Endothelial cell (in vitro differentiated cells): ENCODE results near the gene TRIO. TPM values are rescaled to one million over a fixed set of nuclear protein-coding genes. Genes with fewer than 3 reads are reported as not detected.
"Not testable (repeated sequence)": the region's sequence is repeated elsewhere in the genome, so short reads cannot be mapped to it uniquely, and the experiment has no call there.

Experiments
- DNase-seq: peaks from one replicate; pipeline ENCODE4 v3.0.0; 2021; ENCODE audit warnings: low spot score
- H3K27ac Mint-ChIP-seq: one replicate; pipeline ENCODE4 v1.8.0; 2021; ENCODE audit warnings: mixed read lengths, inconsistent platforms; ENCODE audit not compliant: unreplicated experiment
- H3K27me3 Mint-ChIP-seq: one replicate; pipeline ENCODE4 v1.8.0; 2021; ENCODE audit warnings: mild to moderate bottlenecking, moderate library complexity, mixed read lengths, inconsistent platforms; ENCODE audit not compliant: unreplicated experiment
- H3K36me3 Mint-ChIP-seq: one replicate; pipeline ENCODE4 v1.8.0; 2021; ENCODE audit warnings: mild to moderate bottlenecking, low read depth, mixed read lengths, inconsistent platforms; ENCODE audit not compliant: unreplicated experiment
- H3K4me1 Mint-ChIP-seq: one replicate; pipeline ENCODE4 v1.8.0; 2021; ENCODE audit warnings: mild to moderate bottlenecking, mixed read lengths, inconsistent platforms; ENCODE audit not compliant: unreplicated experiment
- H3K4me3 Mint-ChIP-seq: one replicate; pipeline ENCODE4 v1.8.0; 2021; ENCODE audit warnings: mild to moderate bottlenecking, mixed read lengths, inconsistent platforms; ENCODE audit not compliant: unreplicated experiment
- H3K9me3 Mint-ChIP-seq: one replicate; pipeline ENCODE4 v1.8.0; 2021; ENCODE audit warnings: mixed read lengths, inconsistent platforms; ENCODE audit not compliant: unreplicated experiment
- total RNA-seq: library from RNA; stranded (reverse); fragmentation: NEBNext Ultra II Directional; extraction: Animal tissue kit (Norgen Biotek cat#: 25700); gene quantifications from one replicate; pipeline ENCODE4 v1.2.1, GENCODE V29; 2021; ENCODE audit not compliant: unreplicated experiment
- TF ChIP-seq, protein P1 (sequence below): fragments of 200-600 bp; sonication (generic); IDR thresholded peaks from one replicate; pipeline ENCODE4 v1.5.0; 2021; ENCODE audit warnings: antibody characterized with exemption; ENCODE audit not compliant: unreplicated experiment

TRIO gene
- total RNA-seq, 1 donor from 2014 or later = 229 TPM

DNA sequence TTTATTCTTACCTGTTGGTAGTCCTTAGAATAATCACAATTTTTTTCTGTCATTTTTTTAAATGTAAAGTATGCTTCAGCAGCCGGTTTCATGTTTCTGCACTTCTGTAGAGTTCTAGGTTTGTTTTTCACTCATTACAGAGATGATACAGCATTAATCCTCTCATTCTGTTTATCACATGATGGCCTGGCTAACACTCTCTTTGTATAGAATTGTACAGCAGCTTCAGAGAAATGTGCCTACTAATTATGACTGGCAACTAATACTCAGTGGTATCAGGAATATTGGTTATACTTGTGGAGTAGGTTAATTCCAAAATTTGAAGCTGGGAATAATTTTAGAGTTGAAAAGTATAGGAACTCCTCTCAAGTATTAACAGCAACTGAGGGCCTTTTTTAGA is 245.6 kb downstream of the TRIO start:
- Mint-ChIP-seq H3K27ac (no peak overlapping the region), H3K27me3 (peaks cover 11% of the 10 kb centered on the region), H3K4me1 (peaks cover 28% of the 10 kb centered on the region), H3K36me3 (peaks cover 77% of the 10 kb centered on the region), H3K9me3 (no peaks in the 10 kb centered on the region), H3K4me3 (no peak overlapping the region)
- TF ChIP-seq, protein P1, sequence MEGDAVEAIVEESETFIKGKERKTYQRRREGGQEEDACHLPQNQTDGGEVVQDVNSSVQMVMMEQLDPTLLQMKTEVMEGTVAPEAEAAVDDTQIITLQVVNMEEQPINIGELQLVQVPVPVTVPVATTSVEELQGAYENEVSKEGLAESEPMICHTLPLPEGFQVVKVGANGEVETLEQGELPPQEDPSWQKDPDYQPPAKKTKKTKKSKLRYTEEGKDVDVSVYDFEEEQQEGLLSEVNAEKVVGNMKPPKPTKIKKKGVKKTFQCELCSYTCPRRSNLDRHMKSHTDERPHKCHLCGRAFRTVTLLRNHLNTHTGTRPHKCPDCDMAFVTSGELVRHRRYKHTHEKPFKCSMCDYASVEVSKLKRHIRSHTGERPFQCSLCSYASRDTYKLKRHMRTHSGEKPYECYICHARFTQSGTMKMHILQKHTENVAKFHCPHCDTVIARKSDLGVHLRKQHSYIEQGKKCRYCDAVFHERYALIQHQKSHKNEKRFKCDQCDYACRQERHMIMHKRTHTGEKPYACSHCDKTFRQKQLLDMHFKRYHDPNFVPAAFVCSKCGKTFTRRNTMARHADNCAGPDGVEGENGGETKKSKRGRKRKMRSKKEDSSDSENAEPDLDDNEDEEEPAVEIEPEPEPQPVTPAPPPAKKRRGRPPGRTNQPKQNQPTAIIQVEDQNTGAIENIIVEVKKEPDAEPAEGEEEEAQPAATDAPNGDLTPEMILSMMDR = no peak
- no peak for DNase-seq

DNA sequence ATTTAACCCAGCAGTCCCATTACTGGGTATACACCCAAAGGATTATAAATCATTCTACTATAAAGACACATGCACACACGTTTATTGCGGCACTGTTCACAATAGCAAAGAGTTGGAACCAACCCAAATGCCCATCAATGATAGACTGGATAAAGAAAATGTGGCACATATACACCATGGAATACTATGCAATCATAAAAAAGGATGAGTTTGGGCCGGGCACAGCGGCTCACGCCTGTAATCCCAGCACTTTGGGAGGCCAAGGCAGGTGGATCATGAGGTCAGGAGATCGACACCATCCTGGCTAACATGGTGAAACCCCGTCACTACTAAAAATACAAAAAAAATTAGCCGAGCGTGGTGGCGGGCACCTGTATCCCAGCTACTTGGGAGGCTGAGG is 249.4 kb downstream of the TRIO start:
- H3K36me3 Mint-ChIP-seq = peaks cover 63% of the 10 kb centered on the region
- not testable (repeated sequence) for H3K27ac Mint-ChIP-seq, H3K27me3 Mint-ChIP-seq, H3K4me3 Mint-ChIP-seq, H3K4me1 Mint-ChIP-seq, DNase-seq, H3K9me3 Mint-ChIP-seq

GRCh38 chr5:14394365-14394764 is 251.2 kb downstream of the TRIO start:
- TF ChIP-seq, protein P1 = no peak
- Mint-ChIP-seq H3K4me1 (no peaks in the 10 kb centered on the region), H3K27ac (no peak overlapping the region), H3K9me3 (no peaks in the 10 kb centered on the region), H3K27me3 (peaks cover 6% of the 10 kb centered on the region), H3K4me3 (no peak overlapping the region), H3K36me3 (peaks cover 64% of the 10 kb centered on the region)
- DNase-seq = no peak

- TF ChIP-seq, protein P1 = no peak
- no peak for DNase-seq
- Mint-ChIP-seq H3K36me3 (peaks cover 60% of the 10 kb centered on the region), H3K4me1 (peaks cover 4% of the 10 kb centered on the region), H3K9me3 (no peaks in the 10 kb centered on the region), H3K4me3 (no peak overlapping the region), H3K27me3 (peaks cover 6% of the 10 kb centered on the region), H3K27ac (no peak overlapping the region)
Observed at GRCh38 chr5:14395411-14395810, 252.3 kb downstream of the TRIO start.

DNA sequence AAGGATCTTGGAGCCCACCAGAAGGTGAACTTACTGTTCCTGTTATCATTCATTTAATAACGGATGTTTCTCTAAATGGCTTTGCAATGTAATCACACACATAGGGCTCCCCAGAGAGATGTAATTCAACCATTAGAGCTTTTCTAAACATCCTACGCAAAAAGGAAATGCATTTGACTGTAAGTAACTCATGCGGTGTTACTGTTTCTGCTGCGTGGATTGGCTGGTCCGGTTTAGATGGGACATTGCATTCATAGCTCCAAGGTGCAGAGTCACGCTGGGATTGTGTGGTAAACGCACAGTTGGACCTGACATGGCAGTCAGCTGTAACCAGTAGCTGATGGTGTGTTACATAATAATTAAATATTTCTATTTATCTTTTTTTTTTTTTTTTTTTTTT is 252.9 kb downstream of the TRIO start:
- Mint-ChIP-seq H3K27ac (no peak overlapping the region), H3K36me3 (peaks cover 60% of the 10 kb centered on the region), H3K4me1 (peaks cover 4% of the 10 kb centered on the region), H3K4me3 (no peak overlapping the region), H3K27me3 (peaks cover 6% of the 10 kb centered on the region), H3K9me3 (no peaks in the 10 kb centered on the region)
- no peak for DNase-seq
- TF ChIP-seq, protein P1 = no peak

DNA sequence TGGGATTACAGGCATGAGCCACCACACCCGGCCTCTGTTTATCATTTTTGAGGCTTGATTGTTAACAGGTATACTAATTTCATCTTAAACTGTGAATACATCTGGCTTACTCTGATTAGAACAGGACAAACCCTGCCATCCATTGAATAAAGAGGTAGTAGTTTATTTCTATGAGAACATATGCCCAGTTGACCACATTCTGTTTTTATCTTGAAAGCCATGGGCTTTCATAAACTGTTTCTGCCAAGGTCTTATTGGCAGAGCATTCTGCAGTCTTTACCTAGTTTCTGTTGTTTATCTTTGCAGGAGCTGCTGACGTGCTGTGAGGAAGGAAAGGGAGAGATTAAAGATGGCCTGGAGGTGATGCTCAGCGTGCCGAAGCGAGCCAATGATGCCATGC is 253.6 kb downstream of the TRIO start:
- TF ChIP-seq, protein P1 = no peak
- Mint-ChIP-seq H3K9me3 (no peaks in the 10 kb centered on the region), H3K36me3 (peaks cover 62% of the 10 kb centered on the region), H3K4me3 (no peak overlapping the region), H3K4me1 (peaks cover 4% of the 10 kb centered on the region), H3K27ac (no peak overlapping the region), H3K27me3 (peaks cover 9% of the 10 kb centered on the region)
- no peak for DNase-seq
